GM10266 (cell line): ENCODE data around the gene TBC1D30.

Source experiments
- DNase-seq: peaks from one replicate; pipeline ENCODE4 v3.0.0; 2012; ENCODE audit errors: extremely low spot score
- CTCF ChIP-seq: IDR thresholded peaks from 2 replicates; pipeline ENCODE4 v1.5.1; 2012; ENCODE audit warnings: mild to moderate bottlenecking, low read depth; ENCODE audit not compliant: control insufficient read depth, insufficient read depth; ENCODE audit errors: missing control alignments

The TBC1D30 gene

GRCh38 chr12:64884164-64884542 lies 59.7 kb downstream of the TBC1D30 start:
- no peak for TF ChIP-seq CTCF
- no peak for DNase-seq

DNA sequence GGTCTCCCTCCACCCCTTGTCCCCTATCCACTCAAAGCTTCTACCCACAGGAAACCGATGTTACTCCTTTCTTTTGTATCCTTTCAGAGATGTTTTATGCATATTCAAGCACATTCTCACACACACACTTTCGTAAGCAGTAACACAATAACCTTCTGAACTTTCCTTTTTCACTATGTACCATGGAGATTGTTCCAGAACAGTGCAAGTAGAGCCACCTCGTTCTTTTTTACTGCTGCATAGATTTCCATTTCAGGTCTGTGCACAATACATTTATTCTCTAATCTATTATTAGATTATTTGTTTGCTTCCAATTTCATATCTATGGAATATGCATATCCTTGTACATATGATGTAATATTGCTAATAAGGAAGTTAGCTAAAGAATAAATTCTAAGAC lies 60.3 kb downstream of the TBC1D30 start:
- DNase-seq: no peak
- TF ChIP-seq CTCF: no peak

GRCh38 chr12:64889434-64890216 lies 65.2 kb downstream of the TBC1D30 start:
- no peak for DNase-seq

DNA sequence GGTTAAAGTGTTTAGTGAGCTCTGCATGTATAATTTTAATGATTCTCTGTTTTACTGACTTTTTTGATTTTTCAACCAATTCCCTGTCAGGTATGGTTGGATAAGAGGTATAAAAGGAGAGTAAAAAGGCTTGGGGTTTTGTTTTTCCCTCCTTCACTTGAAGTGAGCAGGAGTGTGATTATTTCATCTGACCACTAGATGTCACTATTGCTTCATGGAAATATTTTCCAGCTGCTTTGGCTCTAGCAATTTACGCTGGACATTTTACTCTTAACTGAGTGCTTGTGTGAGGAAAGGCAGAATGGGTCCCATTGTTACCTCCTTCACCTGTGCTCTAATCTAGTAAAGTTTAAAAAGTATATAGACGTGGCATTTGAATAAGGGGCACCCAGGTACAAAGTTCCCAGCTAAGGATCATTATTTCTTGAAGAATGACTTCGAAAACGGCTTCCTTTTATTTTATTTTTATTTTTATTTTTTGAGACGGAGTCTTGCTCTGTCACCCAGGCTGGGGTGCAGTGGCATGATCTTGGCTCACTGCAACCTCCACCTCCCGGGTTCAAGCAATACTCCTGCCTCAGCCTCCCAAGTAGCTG lies 66.5 kb downstream of the TBC1D30 start:
- DNase-seq: peak; percentile 33
- TF ChIP-seq CTCF: peak; percentile 69

More at GRCh38 chr12:64889434-64890216, 65.2 kb downstream of the TBC1D30 start:
- no peak for TF ChIP-seq CTCF

DNA sequence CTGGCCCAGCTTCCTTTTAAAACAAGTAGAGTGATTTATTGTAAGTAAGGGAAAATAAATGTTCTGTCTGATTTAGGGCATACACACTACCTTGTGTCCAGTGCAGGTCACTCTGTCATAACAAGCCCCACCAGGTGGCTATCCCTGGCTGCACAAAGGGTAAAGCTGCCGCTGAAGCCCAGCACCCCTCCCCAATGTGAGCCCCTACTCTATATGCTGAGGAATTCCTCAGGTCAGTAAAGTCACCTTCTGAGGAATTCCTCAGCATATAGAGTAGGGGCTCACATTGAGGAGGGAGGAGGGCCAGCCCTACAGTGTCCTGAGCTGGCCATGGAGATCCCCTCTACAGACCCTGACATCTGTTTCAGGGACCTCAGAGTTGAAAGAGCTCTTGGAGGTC lies 67.2 kb downstream of the TBC1D30 start:
- TF ChIP-seq CTCF: no peak
- no peak for DNase-seq

DNA sequence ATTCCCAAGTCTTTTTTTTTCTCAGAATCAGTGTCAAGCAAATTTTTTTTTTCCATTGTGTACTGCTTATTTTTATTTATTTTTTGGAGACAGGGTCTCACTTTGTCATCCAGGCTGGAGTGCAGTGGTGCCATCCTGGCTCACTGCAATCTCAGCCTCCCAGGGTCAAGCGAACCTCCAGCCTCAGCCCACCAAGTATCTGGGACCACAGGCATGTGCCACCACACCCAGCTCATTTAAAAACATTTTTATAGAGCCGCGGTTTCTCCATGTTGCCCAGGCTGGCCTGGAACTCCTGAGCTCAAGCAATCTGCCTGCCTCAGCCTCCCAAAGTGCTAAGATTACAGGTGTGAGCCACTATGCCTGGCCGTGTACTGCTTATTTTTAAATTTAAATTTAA lies 68.1 kb downstream of the TBC1D30 start:
- no peak for TF ChIP-seq CTCF
- DNase-seq: no peak

- DNase-seq: no peak
- no peak for TF ChIP-seq CTCF
Observed at GRCh38 chr12:64893961-64894360, 69.5 kb downstream of the TBC1D30 start.
